ENCODE measurements around the gene CHIC2.

CHIC2 gene

GRCh38 chr4:54066718-54067129 is 2.3 kb upstream of the CHIC2 start:
- TF ChIP-seq CTCF (IDR thresholded peaks at IDR 0.05; ENCODE audit: insufficient read depth, low read length, poor library complexity, severe bottlenecking) = no peak
- Histone ChIP-seq H3K27me3 (replicated peaks; ENCODE audit: control insufficient read depth, insufficient read depth, low read length) (no peaks in the 10 kb centered on the region; the same call in 1 of the 2 replicates), H3K36me3 (ENCODE audit: control insufficient read depth, insufficient read depth, low read length) (no peaks in the 10 kb centered on the region), H3K4me3 (replicated peaks; ENCODE audit: low read depth, low read length) (no peak overlapping the region)
- no peak for DNase-seq (ENCODE audit: extremely low read depth, insufficient read length)

GRCh38 chr4:54066088-54066415 is 1.6 kb upstream of the CHIC2 start:
- Histone ChIP-seq H3K4me3 (replicated peaks; ENCODE audit: low read depth, low read length) (no peak overlapping the region), H3K27me3 (replicated peaks; ENCODE audit: control insufficient read depth, insufficient read depth, low read length) (no peaks in the 10 kb centered on the region; the same call in 1 of the 2 replicates), H3K36me3 (ENCODE audit: control insufficient read depth, insufficient read depth, low read length) (no peaks in the 10 kb centered on the region)
- no peak for TF ChIP-seq CTCF (IDR thresholded peaks at IDR 0.05; ENCODE audit: insufficient read depth, low read length, poor library complexity, severe bottlenecking)
- no peak for DNase-seq (ENCODE audit: extremely low read depth, insufficient read length)

- DNase-seq (ENCODE audit: extremely low read depth, insufficient read length) = no peak
- H3K27me3 ChIP-seq (replicated peaks; ENCODE audit: control insufficient read depth, insufficient read depth, low read length) = no peaks in the 10 kb centered on the region; the same call in 1 of the 2 replicates
- no peak for TF ChIP-seq CTCF (IDR thresholded peaks at IDR 0.05; ENCODE audit: insufficient read depth, low read length, poor library complexity, severe bottlenecking)
- no peaks in the 10 kb centered on the region for H3K36me3 ChIP-seq (ENCODE audit: control insufficient read depth, insufficient read depth, low read length)
- H3K4me3 ChIP-seq (replicated peaks; ENCODE audit: low read depth, low read length) = peak overlapping the region; percentile 71
Observed at GRCh38 chr4:54065282-54066087, 1.1 kb upstream of the CHIC2 start.

- peak overlapping the region; percentile 79 for H3K4me3 ChIP-seq (replicated peaks; ENCODE audit: low read depth, low read length)
- H3K27me3 ChIP-seq (replicated peaks; ENCODE audit: control insufficient read depth, insufficient read depth, low read length) = no peaks in the 10 kb centered on the region
- no peak for TF ChIP-seq CTCF (IDR thresholded peaks at IDR 0.05; ENCODE audit: insufficient read depth, low read length, poor library complexity, severe bottlenecking)
- DNase-seq (ENCODE audit: extremely low read depth, insufficient read length) = peak; percentile 64
- no peaks in the 10 kb centered on the region for H3K36me3 ChIP-seq (ENCODE audit: control insufficient read depth, insufficient read depth, low read length)
Observed at GRCh38 chr4:54063737-54064316, 578 bp downstream of the CHIC2 start.

GRCh38 chr4:54063229-54063628 is 1.2 kb downstream of the CHIC2 start:
- Histone ChIP-seq H3K36me3 (ENCODE audit: control insufficient read depth, insufficient read depth, low read length) (no peaks in the 10 kb centered on the region), H3K4me3 (replicated peaks; ENCODE audit: low read depth, low read length) (peak overlapping the region; percentile 79), H3K27me3 (replicated peaks; ENCODE audit: control insufficient read depth, insufficient read depth, low read length) (no peaks in the 10 kb centered on the region)
- peak; percentile 24 for DNase-seq (ENCODE audit: extremely low read depth, insufficient read length)
- no peak for TF ChIP-seq CTCF (IDR thresholded peaks at IDR 0.05; ENCODE audit: insufficient read depth, low read length, poor library complexity, severe bottlenecking)
